IPS DF 4.7 (cell line): ENCODE measurements around the gene HAL.
"Not testable (repeated sequence)": the region's sequence is repeated elsewhere in the genome, so short reads cannot be mapped to it uniquely, and the experiment has no call there.

ENCODE experiments used
- DNase-seq: peaks from one replicate; pipeline ENCODE4 v3.0.0-alpha.2; 2013; ENCODE audit warnings: low spot score; ENCODE audit errors: extremely low read depth

Gene HAL

DNA sequence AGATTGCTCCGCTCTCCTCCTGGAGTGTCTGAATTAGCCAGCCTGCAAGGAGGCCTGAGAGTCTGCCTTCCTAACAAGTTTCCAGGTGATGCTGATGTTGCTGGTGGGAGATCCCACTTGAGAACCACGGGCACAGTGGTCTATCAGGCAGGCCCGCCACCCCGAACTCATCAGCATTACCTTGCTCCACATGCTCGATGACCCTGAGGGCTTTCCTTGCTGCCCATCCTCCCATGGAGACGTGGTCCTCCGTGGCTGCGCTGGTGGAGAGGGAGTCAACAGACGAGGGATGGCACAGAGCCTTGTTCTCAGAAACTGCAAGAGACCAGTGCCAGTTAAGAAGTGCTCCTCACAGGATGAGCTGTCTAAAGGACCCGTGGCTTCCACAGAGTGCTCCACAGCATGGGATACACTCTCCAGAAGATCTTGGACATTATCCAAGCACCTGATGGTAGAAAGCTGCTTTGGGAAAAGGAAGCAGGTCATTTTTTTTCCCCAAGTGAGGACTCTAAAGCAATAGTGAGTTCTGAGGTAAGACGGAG lies 18.3 kb downstream of the HAL start:
- no peak for DNase-seq

DNA sequence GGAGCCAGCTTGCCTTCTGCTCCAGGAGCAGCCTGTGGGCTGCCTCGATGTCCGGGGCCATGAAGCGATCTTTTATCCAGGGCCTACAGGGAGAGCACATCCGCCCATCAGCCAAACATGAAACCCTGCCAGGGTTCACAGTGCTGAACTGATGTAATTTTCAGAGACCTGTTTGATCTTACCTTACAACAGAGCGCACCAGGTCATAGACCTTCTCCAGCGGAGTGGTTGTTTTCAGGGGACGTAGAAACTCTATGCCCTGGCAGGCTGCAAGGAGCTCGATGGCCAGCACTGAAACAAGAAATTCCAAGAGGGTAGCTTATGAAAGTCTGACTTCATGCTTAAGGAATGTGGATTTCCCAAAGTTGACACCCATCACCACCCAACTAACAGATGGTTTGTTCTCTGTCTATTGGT lies 19.7 kb downstream of the HAL start:
- DNase-seq: no peak

DNA sequence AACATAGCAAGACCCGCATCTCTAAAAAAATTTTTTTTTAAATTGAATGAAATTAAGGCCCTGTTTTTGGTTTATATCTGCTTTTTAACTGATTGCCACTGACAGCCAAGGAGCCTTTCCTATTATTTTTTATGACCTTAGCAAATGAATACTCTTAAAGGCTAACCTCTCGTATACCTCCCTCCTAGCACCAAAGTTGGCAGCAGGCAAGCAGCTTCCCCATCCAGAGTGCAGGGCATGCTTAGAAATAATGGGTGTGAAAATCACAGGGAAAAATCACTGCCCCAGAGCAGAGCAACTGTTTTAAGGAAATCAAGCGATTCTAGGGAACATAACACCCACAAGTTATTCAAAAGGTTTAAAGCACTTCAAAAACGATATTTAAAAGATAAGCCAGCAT lies 20.7 kb downstream of the HAL start:
- no peak for DNase-seq

DNA sequence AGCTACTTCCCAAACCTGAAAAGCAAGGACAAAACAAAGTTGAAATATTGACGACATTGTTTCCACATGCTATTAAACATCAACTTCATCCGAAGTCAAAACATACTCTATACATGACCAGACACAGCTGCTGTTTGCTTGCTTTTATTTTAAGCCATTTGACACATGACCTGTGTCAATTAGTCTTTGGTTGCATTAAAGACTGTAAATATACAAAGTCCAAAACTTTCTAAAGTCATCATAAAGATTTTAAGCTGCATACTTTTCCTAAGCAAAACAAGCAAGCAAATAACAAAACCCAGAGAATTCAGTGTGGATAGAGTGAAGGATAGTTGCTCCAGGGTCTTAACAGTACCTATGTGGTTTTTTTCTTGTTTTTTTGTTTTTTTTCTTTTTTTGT lies 21.8 kb downstream of the HAL start:
- no peak for DNase-seq

DNA sequence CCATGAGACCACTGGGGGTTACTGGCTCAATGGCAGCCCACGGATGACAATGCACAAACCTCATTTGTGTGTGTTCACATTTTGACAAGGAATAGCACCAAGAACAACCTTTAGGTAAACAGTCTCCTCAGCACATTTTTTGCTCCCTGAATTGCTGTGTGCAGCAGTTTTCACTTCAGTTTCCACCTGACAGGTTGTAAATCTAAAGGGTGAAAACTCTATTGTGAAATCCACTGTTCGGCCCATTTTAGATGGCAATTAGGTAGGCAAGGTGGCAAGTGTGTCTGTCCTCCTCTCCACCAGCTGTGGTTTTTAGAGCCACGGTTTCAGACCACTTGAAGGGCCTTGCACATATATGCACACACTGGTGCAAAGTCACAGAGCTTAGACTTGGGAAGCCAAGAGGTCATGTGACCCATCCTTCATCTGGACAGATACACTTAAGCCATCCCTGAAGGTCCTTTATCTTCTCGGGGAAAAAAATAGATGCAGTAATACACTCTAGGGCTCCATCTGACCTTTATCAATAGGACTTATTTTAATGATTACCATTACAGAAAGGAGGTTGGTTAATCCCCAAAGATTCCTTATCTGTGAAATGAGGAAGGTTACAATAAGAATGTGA lies 23.2 kb downstream of the HAL start:
- DNase-seq: no peak

DNA sequence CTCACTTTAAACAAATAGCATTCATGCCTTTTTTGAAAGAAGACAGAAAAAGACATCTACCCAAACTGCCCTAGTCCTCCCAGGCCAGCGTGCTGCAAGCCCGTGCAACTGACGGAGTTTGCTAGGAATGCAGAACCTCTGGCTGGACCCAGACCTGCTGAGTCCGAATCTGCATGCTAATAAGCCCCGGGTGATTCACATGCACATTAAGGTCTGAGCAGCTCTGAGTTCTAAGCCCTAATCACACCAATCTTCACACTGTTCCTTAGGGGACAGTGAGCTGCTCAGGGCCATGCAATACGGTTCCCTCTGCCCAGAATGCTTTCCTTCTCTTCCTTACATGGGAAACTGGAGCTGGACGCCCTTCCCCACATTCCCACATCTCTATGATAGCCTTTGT lies 25.2 kb downstream of the HAL start:
- peak; percentile 92 for DNase-seq

DNA sequence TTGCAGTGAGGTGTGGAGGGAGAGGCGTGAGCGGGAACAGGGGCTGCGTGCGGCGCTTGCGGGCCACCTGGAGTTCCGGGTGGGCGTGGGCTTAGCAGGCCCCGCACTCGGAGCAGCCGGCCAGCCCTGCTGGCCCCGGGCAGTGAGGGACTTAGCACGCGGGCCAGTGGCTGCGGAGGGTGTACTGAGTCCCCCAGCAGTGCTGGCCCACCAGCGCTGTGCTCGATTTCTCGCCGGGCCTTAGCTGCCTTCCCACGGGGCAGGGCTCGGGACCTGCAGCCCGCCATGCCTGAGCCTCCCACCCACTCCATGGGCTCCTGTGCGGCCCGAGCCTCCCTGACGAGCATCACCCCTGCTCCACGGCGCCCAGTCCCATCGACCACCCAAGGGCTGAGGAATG lies 27.0 kb downstream of the HAL start:
- DNase-seq: not testable (repeated sequence)

DNA sequence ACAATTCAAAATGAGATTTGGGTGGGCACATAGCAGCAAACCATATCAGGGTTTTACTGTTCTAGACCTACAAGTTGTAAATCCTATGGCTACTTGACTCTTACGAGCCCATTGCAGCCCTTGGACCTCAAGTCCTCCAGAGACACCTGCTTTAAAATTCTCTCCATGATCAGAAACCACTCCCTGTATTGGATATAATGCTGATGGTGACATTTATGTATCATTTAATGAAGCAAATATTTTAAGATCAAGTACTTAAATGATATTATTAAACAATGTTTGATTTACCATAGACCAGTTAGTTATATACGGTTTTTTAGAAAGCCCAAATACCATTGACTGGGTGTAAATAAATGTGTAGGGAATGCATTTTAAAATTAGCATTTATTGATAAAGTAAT lies 28.8 kb downstream of the HAL start:
- no peak for DNase-seq

DNA sequence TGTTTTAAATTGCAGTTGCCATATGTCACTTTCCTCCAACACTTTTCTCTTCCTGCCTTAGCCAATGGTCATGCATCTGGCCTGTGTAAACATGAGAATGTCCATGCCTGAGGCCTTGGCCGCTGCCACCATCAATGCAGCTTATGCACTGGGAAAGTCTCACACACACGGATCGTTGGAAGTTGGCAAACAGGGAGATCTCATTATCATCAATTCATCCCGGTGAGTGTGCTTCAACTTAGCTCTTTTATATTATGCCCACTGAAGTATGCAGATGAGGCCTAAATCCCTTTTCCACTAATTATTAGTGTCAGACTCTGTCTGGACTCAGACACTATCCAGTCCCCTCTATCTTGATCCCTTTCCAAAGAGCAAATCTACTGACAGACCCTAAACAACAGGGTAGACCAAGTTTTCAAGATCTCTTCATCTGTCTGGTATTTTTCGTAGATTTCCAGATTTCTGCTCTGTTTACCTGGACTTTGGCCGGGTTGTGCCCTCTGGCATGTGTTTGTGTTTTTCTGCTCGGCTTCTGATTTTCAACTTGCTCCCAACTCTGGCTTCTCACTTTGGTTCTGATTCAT lies 29.8 kb downstream of the HAL start:
- DNase-seq: no peak

DNA sequence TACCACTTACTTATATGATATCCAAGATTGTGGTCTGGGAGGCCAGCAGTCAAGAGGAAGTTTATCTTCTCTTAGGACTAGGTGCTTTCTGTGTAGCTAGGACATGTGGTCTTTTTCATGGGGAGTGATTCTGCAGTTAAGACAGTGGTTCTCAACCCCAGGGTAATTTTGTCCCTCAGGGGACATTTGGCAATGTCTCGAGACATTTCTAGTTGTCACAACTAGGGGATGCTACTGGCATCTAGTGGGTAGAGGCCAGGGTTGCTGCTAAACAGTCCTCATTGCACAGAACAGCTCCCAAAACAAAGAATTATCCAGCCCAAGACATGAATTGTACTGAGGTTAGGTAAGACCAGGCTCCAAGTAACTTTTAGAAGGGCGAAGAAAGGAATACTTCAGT lies 33.0 kb downstream of the HAL start:
- no peak for DNase-seq

DNA sequence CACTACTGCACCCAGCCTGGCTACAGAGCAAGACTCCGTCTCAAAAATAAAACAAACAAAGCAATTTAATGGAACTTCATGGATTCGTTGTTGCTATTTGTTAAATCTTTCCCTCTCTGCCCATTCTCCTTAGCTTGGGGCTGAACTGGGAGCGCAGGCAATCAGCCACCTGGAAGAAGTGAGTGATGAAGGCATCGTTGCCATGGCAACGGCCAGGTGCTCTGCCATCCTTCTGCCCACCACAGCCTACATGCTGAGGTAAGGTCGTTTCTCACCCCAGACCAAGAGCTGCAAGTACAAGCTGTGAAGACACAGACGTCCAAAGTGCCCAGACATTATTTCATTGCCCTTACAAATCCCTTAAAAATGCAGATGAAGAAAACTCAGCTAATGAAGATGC lies 33.9 kb downstream of the HAL start:
- no peak for DNase-seq

DNA sequence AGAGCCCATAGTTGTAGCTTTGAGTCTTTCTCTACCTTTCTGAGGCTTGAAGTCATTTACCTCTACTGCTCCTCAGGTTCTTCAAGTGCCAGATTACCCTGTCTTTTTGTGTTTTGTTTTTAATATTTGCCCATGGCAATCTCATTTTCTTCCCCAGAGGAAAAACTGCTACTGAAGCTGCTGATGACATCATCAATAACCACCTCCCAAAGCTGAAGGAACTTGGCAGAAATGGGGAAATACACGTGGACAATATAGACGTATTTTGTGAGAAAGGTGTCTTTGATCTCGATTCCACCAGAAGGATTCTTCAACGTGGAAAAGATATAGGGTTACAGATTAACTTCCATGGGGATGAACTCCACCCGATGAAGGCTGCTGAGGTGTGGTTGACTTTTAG lies 35.9 kb downstream of the HAL start:
- DNase-seq: no peak

DNA sequence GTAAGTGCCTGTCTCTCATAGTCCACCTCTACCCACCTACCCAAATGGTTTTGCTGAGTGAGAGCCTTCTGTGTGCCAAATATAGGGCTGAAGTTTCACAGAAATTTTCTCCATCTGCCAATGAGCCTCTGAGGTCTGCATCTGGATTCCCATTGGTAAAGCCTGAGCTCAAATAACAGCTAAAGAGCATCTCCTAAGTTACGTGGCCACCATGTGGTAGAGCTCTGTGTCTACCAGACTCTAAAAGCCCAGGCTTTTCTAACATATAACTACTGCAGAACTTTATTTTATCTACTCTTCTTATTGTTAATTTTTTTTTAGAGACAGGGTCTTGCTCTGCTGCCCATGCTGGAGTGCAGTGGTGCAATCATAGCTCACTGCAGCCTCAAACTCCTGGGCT lies 37.0 kb downstream of the HAL start:
- DNase-seq: no peak

DNA sequence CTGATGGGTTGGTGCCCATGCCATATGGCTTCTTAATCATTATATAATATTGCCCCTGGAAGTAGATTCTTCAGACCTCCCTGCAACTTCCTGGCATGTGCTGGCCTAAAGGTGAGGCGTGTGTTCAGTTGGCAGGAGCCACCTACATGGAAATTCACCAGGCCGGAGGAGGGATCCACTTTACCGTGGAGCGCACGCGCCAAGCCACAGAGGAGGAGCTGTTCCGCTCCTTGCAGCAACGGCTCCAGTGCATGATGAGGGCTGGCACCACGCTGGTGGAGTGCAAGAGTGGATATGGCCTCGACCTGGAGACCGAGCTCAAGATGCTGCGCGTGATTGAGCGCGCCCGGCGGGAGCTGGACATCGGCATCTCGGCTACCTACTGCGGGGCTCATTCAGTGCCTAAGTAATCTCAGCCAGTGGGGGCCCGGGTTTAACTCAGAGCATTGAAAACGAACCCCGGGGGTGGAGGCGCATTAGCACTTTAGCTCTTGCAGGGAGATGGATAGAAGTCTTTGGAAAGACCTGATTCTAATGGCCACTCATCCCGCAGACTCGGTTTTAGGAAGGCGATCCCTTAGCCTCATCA lies 39.5 kb downstream of the HAL start:
- DNase-seq: no peak

DNA sequence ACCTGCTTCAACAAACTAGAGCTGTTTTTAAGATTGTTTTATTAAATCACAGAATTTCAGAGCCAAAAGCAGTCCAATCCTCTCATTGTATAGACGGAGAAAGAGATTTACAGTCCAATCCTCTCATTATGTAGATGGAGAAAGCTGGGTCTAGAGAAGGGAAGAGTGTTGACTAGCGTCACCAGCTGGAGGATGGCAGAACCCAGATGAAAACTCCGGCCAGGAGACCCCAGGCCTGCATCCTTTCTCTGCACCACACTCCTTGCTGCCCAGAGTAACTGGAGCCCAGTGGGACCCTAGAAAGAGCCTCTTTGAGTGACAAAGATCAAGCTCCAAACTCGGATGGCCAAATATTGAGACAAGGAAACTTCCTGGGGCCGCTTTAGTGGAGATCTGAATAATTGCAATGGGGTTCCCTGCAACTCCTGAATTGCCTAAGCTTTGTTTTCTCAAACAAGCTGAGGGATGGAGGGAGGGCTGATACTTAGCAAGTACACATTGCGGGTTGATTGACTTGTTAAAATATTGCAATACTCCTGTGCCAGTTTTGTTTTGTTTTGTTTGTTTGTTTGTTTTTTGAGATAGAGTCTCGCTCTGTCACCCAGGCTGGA lies 40.5 kb downstream of the HAL start:
- DNase-seq: no peak

DNA sequence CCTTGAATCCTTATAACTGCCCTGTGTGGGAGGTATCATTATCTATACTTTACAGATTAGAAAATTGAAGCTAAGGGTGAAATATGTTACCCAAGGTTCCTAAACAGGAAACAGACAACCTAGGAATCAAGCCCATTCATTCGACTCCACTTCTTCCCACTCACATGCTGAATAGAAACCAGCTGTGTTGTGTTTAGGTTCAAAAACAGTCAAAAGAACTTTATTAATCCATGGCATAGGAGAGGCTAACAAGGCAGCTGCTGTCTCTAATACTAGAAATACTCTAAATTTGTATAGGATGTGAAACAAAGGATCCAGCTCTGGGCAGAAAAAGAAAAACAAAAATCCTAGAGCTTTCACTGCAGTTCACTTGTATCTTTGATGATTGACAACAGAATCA lies 43.1 kb downstream of the HAL start:
- no peak for DNase-seq

DNA sequence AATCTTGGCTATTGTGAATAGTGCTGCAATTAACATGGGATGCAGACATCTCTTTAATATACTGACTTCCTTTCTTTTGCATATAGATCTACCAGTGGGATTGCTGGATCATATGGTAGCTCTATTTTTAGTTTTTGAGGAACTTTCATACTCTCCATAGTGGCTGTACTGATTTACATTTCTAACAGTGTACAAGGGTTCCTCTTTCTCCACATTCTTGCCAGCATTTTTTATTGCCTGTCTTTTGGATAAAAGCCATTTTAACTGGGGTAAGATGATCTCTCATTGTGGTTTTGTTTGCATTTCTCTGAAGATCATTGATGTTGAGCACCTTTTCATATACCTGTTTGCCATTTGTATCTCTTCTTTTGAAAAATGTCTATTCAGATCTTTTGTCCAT lies 44.6 kb downstream of the HAL start:
- DNase-seq: no peak

DNA sequence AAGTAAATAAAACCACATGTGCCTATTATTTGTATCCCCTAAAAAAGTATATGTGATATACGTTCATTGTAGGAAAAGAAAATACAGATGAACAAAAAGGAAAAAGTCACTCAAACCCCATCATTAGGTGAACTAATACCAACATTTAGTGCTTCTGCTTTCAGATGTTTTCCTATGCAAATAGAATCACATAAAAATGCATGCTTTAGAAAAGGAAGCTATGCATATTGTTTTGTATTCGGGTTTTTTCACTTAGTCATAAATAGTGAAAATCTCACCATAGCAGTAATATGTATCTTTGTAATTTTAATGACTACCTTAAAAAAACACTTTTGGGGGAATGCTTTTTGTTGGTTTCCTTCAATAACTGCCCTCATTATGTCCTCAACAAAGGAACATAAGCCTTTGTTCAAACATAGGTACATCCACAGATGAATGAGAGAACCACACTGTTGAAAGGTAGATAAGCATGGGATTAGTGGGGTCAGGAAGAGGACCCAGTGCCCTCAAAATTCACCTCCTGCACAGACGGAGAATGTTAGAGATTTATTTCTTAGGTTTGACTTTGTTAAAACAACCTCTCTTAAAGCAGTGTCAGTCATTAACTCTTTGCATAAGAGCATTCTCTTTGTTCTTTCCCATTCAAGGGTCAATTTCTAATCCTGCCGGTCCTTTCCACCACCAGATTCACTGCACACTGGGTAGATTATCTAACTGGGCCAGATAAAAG lies 46.5 kb downstream of the HAL start:
- no peak for DNase-seq

DNA sequence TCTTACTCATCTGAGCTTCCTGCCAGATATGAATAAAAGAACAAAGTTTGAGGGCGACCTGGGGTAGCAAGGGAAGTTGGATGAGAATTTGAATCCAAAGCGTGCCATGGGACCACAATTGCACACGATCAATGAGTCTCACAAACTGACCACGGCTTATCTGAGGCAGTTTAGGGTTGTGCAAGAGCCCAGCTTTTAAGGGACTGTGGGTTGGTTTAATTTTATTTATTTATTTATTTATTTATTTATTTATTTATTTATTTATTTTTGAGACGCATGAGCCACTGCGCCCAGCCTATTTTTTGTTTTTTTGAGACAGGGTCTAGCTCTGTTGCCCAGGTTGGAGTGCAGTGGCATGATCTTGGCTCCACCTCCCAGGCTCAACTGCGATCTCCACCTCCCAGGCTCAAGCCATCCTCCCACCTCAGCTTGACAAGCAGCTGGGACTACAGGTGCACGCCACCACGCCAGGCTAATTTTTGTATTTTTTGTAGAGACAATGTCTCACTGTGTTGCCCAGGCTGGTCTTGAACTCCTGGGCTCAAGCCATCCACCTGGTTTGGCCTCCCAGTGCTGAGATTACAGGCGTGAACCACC lies 51.9 kb downstream of the HAL start:
- no peak for DNase-seq

DNA sequence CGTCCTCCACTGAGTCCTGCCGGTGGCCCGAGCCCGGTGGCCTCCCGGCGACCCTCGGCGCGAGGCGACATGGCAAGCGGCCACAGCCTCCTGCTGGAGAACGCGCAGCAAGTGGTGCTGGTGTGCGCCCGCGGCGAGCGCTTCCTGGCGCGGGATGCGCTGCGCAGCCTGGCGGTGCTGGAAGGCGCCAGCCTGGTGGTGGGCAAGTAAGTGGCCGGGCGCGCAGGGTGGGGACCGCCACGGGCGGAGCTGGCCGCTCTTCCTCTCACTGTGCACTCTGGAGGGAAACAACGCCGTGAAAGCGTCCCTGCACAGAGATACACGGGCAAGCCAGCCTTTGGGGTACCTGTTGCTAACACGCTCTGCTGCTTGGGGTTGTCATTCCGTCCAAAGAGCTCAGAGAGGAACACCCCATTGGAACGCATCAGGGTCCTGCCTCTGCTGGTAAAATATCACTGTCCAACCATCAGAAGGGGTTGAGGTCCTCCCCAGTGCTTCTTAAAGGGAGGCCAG lies 52.8 kb downstream of the HAL start, which contains the start of gene AMDHD1:
Gene AMDHD1, plus strand, starts transcription at position 2 of the 513 bp plus-strand sequence. Its CDS starts 68 bp downstream, at position 70.
- DNase-seq: no peak
